H1 (cell line): ENCODE results near the gene PRKACA. TPM values are rescaled to one million over a fixed set of nuclear protein-coding genes. Genes with fewer than 3 reads are reported as not detected.

Source experiments
- CTCF ChIA-PET: fragments of 300-600 bp; sonication (Branson Sonifier 250); formaldehyde crosslinking; loops from one replicate; lab custom pipeline; 2021; ENCODE audit not compliant: partially characterized antibody; lab: Charles Lee
- POLR2A ChIA-PET: fragments of 300-600 bp; sonication (Branson Sonifier 250); formaldehyde crosslinking; loops from one replicate; lab custom pipeline; 2021; ENCODE audit warnings: inconsistent platforms; ENCODE audit not compliant: partially characterized antibody; lab: Charles Lee
- DNase-seq, 2 experiments: peaks; one replicate each; pipeline versions ENCODE4 v3.0.0 to v3.0.0-alpha.2; 2010 to 2022; ENCODE audit warnings: low spot score in 2 of 2, low read depth in 1 of 2, mixed read lengths in 1 of 2
- FAIRE-seq: peaks from 2 replicates; lab custom pipeline; 2011; peaks lifted over from hg19 to GRCh38; lab: Jason Lieb, UNC
- H2AFZ ChIP-seq: 2 replicates; pipeline ENCODE4 v1.8.1; 2012; ENCODE audit warnings: low read length, inconsistent platforms
- H2AK5ac ChIP-seq: 2 replicates; pipeline ENCODE4 v1.6.1; 2013; ENCODE audit warnings: low read depth, low read length
- H2BK120ac ChIP-seq: replicated peaks from 2 replicates; pipeline ENCODE3; 2013; ENCODE audit warnings: low read depth, low read length, inconsistent platforms
- H2BK12ac ChIP-seq: 2 replicates; pipeline ENCODE4 v1.6.1; 2013; ENCODE audit warnings: low read depth, low read length
- H2BK15ac ChIP-seq: 2 replicates; pipeline ENCODE4 v1.6.1; 2013; ENCODE audit warnings: low read length
- H2BK20ac ChIP-seq: 2 replicates; pipeline ENCODE4 v1.6.1; 2013; ENCODE audit warnings: low read length
- H2BK5ac ChIP-seq: 2 replicates; pipeline ENCODE4 v1.6.1; 2013; ENCODE audit warnings: low read depth, low read length
- H3K14ac ChIP-seq: 2 replicates; pipeline ENCODE4 v1.6.1; 2013; ENCODE audit warnings: inconsistent platforms; ENCODE audit not compliant: insufficient read length
- H3K18ac ChIP-seq: 2 replicates; pipeline ENCODE4 v1.6.1; 2013; ENCODE audit warnings: low read length; ENCODE audit errors: extremely low read depth
- H3K23ac ChIP-seq: 2 replicates; pipeline ENCODE4 v1.6.1; 2013; ENCODE audit warnings: inconsistent platforms; ENCODE audit not compliant: insufficient read length
- H3K23me2 ChIP-seq: 2 replicates; pipeline ENCODE4 v1.6.1; 2013; ENCODE audit warnings: low read depth, low read length
- H3K27ac ChIP-seq: 2 replicates; pipeline ENCODE4 v1.6.1; 2011; ENCODE audit warnings: low read depth, low read length, inconsistent platforms
- H3K27me3 ChIP-seq, 4 experiments: replicated peaks in 1 of 4; 1 replicate in 1 of 4; 2 replicates in 3 of 4; pipeline versions ENCODE4 v1.6.1 to v1.8.1; 2011 to 2013; ENCODE audit warnings: low read length in 3 of 4, mild to moderate bottlenecking in 3 of 4, inconsistent platforms in 2 of 4, mixed read lengths in 2 of 4, moderate library complexity in 1 of 4; ENCODE audit not compliant: control insufficient read depth in 3 of 4, insufficient read depth in 3 of 4; ENCODE audit errors: extremely low read depth in 1 of 4
- H3K36me3 ChIP-seq, 4 experiments: 2 replicates each; pipeline versions ENCODE4 v1.6.1 to v1.8.1; 2011 to 2013; ENCODE audit warnings: mild to moderate bottlenecking in 4 of 4, low read length in 3 of 4, moderate library complexity in 2 of 4, control low read depth in 1 of 4, inconsistent platforms in 1 of 4; ENCODE audit not compliant: insufficient read depth in 4 of 4, control insufficient read depth in 2 of 4
- H3K4ac ChIP-seq: replicated peaks from 2 replicates; pipeline ENCODE3; 2013; ENCODE audit warnings: low read length, low read depth, mixed read lengths, inconsistent platforms; ENCODE audit not compliant: insufficient read length
- H3K4me1 ChIP-seq, 4 experiments: replicated peaks in 1 of 4; 1 replicate in 1 of 4; 2 replicates in 3 of 4; pipeline versions ENCODE4 v1.6.1 to v1.8.1; 2011 to 2013; ENCODE audit warnings: low read length in 3 of 4, inconsistent platforms in 2 of 4, mixed read lengths in 1 of 4; ENCODE audit not compliant: insufficient read depth in 4 of 4, control insufficient read depth in 3 of 4
- H3K4me2 ChIP-seq, 2 experiments: 2 replicates each; pipeline versions ENCODE4 v1.6.1 to v1.8.1; 2011 to 2013; ENCODE audit warnings: low read depth in 2 of 2, low read length in 2 of 2, control low read depth in 1 of 2, inconsistent platforms in 1 of 2, mild to moderate bottlenecking in 1 of 2; ENCODE audit not compliant: insufficient read depth in 1 of 2
- H3K4me3 ChIP-seq, 4 experiments: fragments of 200-600, 300-600 bp in 1 of 4; sonication (generic), shearing (Covaris generic), sonication (Bioruptor Twin) in 1 of 4; 2 replicates each; pipeline versions ENCODE4 v1.5.1 to v1.8.1; 2011 to 2016; ENCODE audit warnings: low read length in 4 of 4, low read depth in 3 of 4, control low read depth in 2 of 4, inconsistent platforms in 2 of 4, mild to moderate bottlenecking in 2 of 4, mixed read lengths in 1 of 4, moderate library complexity in 1 of 4; ENCODE audit not compliant: insufficient read depth in 2 of 4; ENCODE audit errors: extremely low read depth in 1 of 4
- H3K56ac ChIP-seq: replicated peaks from 2 replicates; pipeline ENCODE3; 2013; ENCODE audit warnings: low read depth, mild to moderate bottlenecking, mixed read lengths, low read length, inconsistent platforms; ENCODE audit not compliant: insufficient read length
- H3K79me1 ChIP-seq: 2 replicates; pipeline ENCODE4 v1.6.1; 2013; ENCODE audit warnings: low read depth, low read length, control low read depth
- H3K79me2 ChIP-seq, 2 experiments: 2 replicates each; pipeline versions ENCODE4 v1.6.1 to v1.8.1; 2012 to 2013; ENCODE audit warnings: low read length in 2 of 2, mild to moderate bottlenecking in 2 of 2, inconsistent platforms in 1 of 2; ENCODE audit not compliant: insufficient read depth in 2 of 2, control insufficient read depth in 1 of 2
- H3K9ac ChIP-seq, 4 experiments: replicated peaks in 1 of 4; 1 replicate in 1 of 4; 2 replicates in 3 of 4; pipeline versions ENCODE4 v1.6.1 to v1.8.1; 2011 to 2013; ENCODE audit warnings: low read depth in 3 of 4, low read length in 3 of 4, control low read depth in 2 of 4, mild to moderate bottlenecking in 2 of 4, moderate library complexity in 2 of 4, inconsistent platforms in 1 of 4; ENCODE audit errors: extremely low read depth in 1 of 4
- H3K9me3 ChIP-seq, 2 experiments: 2 replicates each; pipeline versions ENCODE4 v1.6.1 to v1.8.1; 2012 to 2013; ENCODE audit warnings: mild to moderate bottlenecking in 2 of 2, moderate library complexity in 2 of 2, control low read depth in 1 of 2, inconsistent platforms in 1 of 2, low read depth in 1 of 2, low read length in 1 of 2, mixed read lengths in 1 of 2; ENCODE audit not compliant: insufficient read depth in 2 of 2
- H4K20me1 ChIP-seq, 2 experiments: replicated peaks in 1 of 2; 2 replicates each; pipeline versions ENCODE3 to v1.8.1; 2011 to 2013; ENCODE audit warnings: inconsistent platforms in 2 of 2, low read length in 2 of 2, mild to moderate bottlenecking in 1 of 2; ENCODE audit not compliant: insufficient read depth in 2 of 2, control insufficient read depth in 1 of 2
- H4K5ac ChIP-seq: 2 replicates; pipeline ENCODE4 v1.6.1; 2013; ENCODE audit warnings: low read length, low read depth, mixed read lengths, inconsistent platforms; ENCODE audit not compliant: insufficient read length
- H4K8ac ChIP-seq: 2 replicates; pipeline ENCODE4 v1.8.0; 2013; ENCODE audit warnings: mild to moderate bottlenecking, moderate library complexity, low read length, inconsistent platforms; ENCODE audit not compliant: insufficient read depth; ENCODE audit errors: extremely low read depth
- H4K91ac ChIP-seq: replicated peaks from 2 replicates; pipeline ENCODE3; 2013; ENCODE audit warnings: low read length, mixed read lengths, inconsistent platforms; ENCODE audit not compliant: insufficient read length
- ASH2L ChIP-seq: fragments of 200-600, 300-600 bp; sonication (generic); IDR thresholded peaks from one replicate; pipeline ENCODE4 v1.7.1; 2017; ENCODE audit warnings: low read length
- BACH1 ChIP-seq: IDR thresholded peaks from 2 replicates; pipeline ENCODE4 v1.6.1; 2012; ENCODE audit warnings: low read length, improper control_type of control experiment
- BRCA1 ChIP-seq: IDR thresholded peaks from 2 replicates; pipeline ENCODE4 v1.6.1; 2012; ENCODE audit warnings: low read depth, low read length, improper control_type of control experiment
- CHD2 ChIP-seq: IDR thresholded peaks from 2 replicates; pipeline ENCODE4 v1.6.1; 2012; ENCODE audit warnings: low read length, improper control_type of control experiment
- CREB1 ChIP-seq: IDR thresholded peaks from 2 replicates; pipeline ENCODE4 v1.6.1; 2012; ENCODE audit warnings: inconsistent platforms
- FOSL1 ChIP-seq: IDR thresholded peaks from 2 replicates; pipeline ENCODE4 v1.6.1; 2011; ENCODE audit warnings: mild to moderate bottlenecking, low read depth, low read length, moderate library complexity; ENCODE audit not compliant: insufficient read depth
- JUND ChIP-seq: IDR thresholded peaks from 2 replicates; pipeline ENCODE4 v1.6.1; 2011; ENCODE audit warnings: mild to moderate bottlenecking, improper control_type of control experiment, low read length
- NANOG ChIP-seq: IDR thresholded peaks from 2 replicates; pipeline ENCODE4 v1.6.1; 2011; ENCODE audit warnings: low read length, low read depth, mild to moderate bottlenecking, inconsistent platforms; ENCODE audit not compliant: insufficient read depth, poor library complexity, severe bottlenecking
- PHF8 ChIP-seq: fragments of 200-600 bp; sonication (generic); conservative IDR thresholded peaks from 2 replicates; pipeline ENCODE4 v1.7.1; 2012; ENCODE audit warnings: low read depth, mild to moderate bottlenecking, inconsistent platforms, low read length, moderate library complexity
- POU5F1 ChIP-seq: IDR thresholded peaks from 2 replicates; pipeline ENCODE4 v1.6.1; 2011; ENCODE audit warnings: low read depth, mild to moderate bottlenecking, low read length, moderate library complexity
- RBBP5 ChIP-seq: IDR thresholded peaks from 2 replicates; pipeline ENCODE4 v1.7.1; 2012; ENCODE audit warnings: low read depth, mild to moderate bottlenecking, inconsistent platforms, low read length, moderate library complexity, borderline replicate concordance
- RNF2 ChIP-seq: fragments of 200-900, 300-1000 bp; sonication (generic); IDR thresholded peaks from 2 replicates; pipeline ENCODE4 v1.7.1; 2016; ENCODE audit warnings: borderline replicate concordance, low read depth, mild to moderate bottlenecking, antibody characterized with exemption, low read length; ENCODE audit not compliant: poor library complexity, severe bottlenecking; ENCODE audit errors: missing control alignments
- TAF7 ChIP-seq: optimal IDR thresholded peaks from 2 replicates; pipeline ENCODE3; 2011; ENCODE audit warnings: low read depth, mild to moderate bottlenecking, inconsistent platforms, low read length, moderate library complexity, borderline replicate concordance
- TBP ChIP-seq: IDR thresholded peaks from 2 replicates; pipeline ENCODE4 v1.6.1; 2011; ENCODE audit warnings: low read depth, low read length, improper control_type of control experiment
- ZNF274 ChIP-seq: IDR thresholded peaks from 2 replicates; pipeline ENCODE4 v1.7.0; 2012; ENCODE audit warnings: low read length, borderline replicate concordance; ENCODE audit errors: extremely low read depth
- WGBS, 2 experiments: shearing (Covaris generic) in 1 of 2; methylation state at CpG; one replicate each; pipeline versions ENCODE4 v1.1.6 to v1.1.7; 2013 to 2015; ENCODE audit warnings: low lambda C conversion rate in 2 of 2, mixed read lengths in 2 of 2, inconsistent platforms in 1 of 2, low coverage in 1 of 2, missing lambda C conversion rate in 1 of 2; ENCODE audit not compliant: insufficient replicate concordance in 2 of 2, insufficient coverage in 1 of 2, insufficient read length in 1 of 2; ENCODE audit errors: extremely low coverage in 1 of 2, missing lambda C conversion rate in 1 of 2; 5-methylcytosine and 5-hydroxymethylcytosine counted together
- polyA plus RNA-seq, 7 experiments: library from polyadenylated mRNA; depleted of rRNA in 3 of 7; stranded (reverse) in 5 of 7; unstranded in 2 of 7; fragments of >200 nt in 5 of 7; fragments of 200-250 nt in 2 of 7; gene quantifications; 1 replicate in 5 of 7; 2 replicates in 1 of 7; 4 replicates in 1 of 7; pipeline versions ENCODE4 v1.2.1 to v1.2.3, GENCODE V29; 2011 to 2013; ENCODE audit warnings: missing spikeins in 2 of 7, mixed read lengths in 2 of 7
- total RNA-seq: library from RNA; stranded (reverse); fragmentation: NEBNext Ultra II Directional; extraction: Animal tissue kit (Norgen Biotek cat#: 25700); gene quantifications from 2 replicates; pipeline ENCODE4 v1.2.1, GENCODE V29; 2021

Gene PRKACA
- total and polyA plus RNA-seq, 2 of the 8 experiments (the other 6 are each of a cell fraction or from before 2014, with no cell fraction given), result 14.2 to 48.2 TPM

DNA sequence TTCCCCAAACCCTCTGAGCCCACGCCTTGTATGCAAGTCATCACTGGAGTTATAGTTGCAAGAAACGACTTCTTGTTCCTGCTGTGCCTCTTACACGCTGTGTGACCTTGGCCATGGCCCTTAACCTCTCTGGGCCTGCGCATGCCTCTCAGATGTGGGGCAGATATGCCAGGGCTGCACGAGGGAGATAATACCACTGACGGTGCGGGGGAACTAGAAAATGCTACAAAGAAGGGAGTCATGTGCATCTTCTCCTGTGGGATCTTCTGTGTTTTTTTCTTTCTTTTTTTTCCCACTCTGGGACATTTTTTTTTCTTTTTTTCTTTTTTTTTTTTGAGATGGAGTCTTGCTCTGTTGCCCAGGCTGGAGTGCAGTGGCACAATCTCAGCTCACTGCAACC lies 22.7 kb downstream of the PRKACA start:
- Histone ChIP-seq H4K20me1 (peaks cover 0 to 7% of the 10 kb centered on the region in 2 experiments), H3K4me1 (peaks cover 0 to 3% (median 0%) of the 10 kb centered on the region in 4 experiments; a peak in 1 of 7 replicates), H2AK5ac (no peak overlapping the region), H2AFZ (no peak overlapping the region), H3K18ac (no peak overlapping the region), H4K5ac (no peak overlapping the region), H3K56ac (no peak overlapping the region), H3K79me1 (no peaks in the 10 kb centered on the region), H4K91ac (no peak overlapping the region), H3K36me3 (no peaks in the 10 kb centered on the region), H3K14ac (no peak overlapping the region), H2BK20ac (no peak overlapping the region), H3K27ac (no peak overlapping the region), H4K8ac (no peak overlapping the region), H3K9me3 (peaks cover 8% of the 10 kb centered on the region in 2 experiments; a peak in 3 of 4 replicates), H3K27me3 (no peaks in the 10 kb centered on the region; a peak in 2 of 7 replicates), H3K9ac (no peak overlapping the region), H2BK120ac (no peak overlapping the region), H3K79me2 (no peaks in the 10 kb centered on the region), H2BK15ac (no peak overlapping the region), H3K23me2 (peaks cover 11% of the 10 kb centered on the region), H2BK5ac (no peak overlapping the region), H3K4me3 (no peak overlapping the region), H3K23ac (no peak overlapping the region), H3K4me2 (no peak overlapping the region), H3K4ac (no peak overlapping the region), H2BK12ac (no peak overlapping the region)
- DNase-seq (no peak), FAIRE-seq (no peak)
- POLR2A ChIA-PET, result interaction anchor here (0.9 to 1.2 kb wide), 3 partner anchors 13 to 143 kb away, joined by 3 to 4 read pairs (median 3); partner anchors contain the start of gene DCAF15
- CTCF ChIA-PET, result interaction anchor here (0.6 to 7.6 kb wide), 4 partner anchors 9 to 1124 kb away, joined by 3 to 105 read pairs (median 6); partner anchors contain the start of gene PRKACA
- WGBS, 2 experiments, result 88% methylated on average over 6 of the region's 7 CpGs; no CpG with 5 or more reads in 1 of the 2 experiments
- TF ChIP-seq RNF2 (no peak), PHF8 (no peak), JUND (no peak), POU5F1 (no peak), BRCA1 (no peak), NANOG (no peak), ASH2L (no peak), TAF7 (no peak), TBP (no peak), BACH1 (no peak), RBBP5 (no peak), CHD2 (no peak), CREB1 (no peak), FOSL1 (no peak), ZNF274 (no peak)
